Measurements from ENCODE around the gene AKAP8L.

Gene AKAP8L

GRCh38 chr19:15427350-15427700 is 8.5 kb upstream of the AKAP8L start:
- DNase-seq (ENCODE audit: low read depth), result no peak
- TF ChIP-seq CTCF (conservative IDR thresholded peaks at IDR 0.05; ENCODE audit: control insufficient read depth, insufficient read depth, low read depth, low read length), result no peak
- no peak overlapping the region for H3K4me3 ChIP-seq (ENCODE audit: control insufficient read depth, low read depth, low read length)

- no peak for TF ChIP-seq CTCF (conservative IDR thresholded peaks at IDR 0.05; ENCODE audit: control insufficient read depth, insufficient read depth, low read depth, low read length)
- peak; percentile 17 for DNase-seq (ENCODE audit: low read depth)
- H3K4me3 ChIP-seq (ENCODE audit: control insufficient read depth, low read depth, low read length), result no peak overlapping the region
Observed at GRCh38 chr19:15426485-15427349, 7.9 kb upstream of the AKAP8L start.

- H3K4me3 ChIP-seq (ENCODE audit: control insufficient read depth, low read depth, low read length), result no peak overlapping the region
- no peak for DNase-seq (ENCODE audit: low read depth)
- no peak for TF ChIP-seq CTCF (conservative IDR thresholded peaks at IDR 0.05; ENCODE audit: control insufficient read depth, insufficient read depth, low read depth, low read length)
Observed at GRCh38 chr19:15425321-15425950, 6.6 kb upstream of the AKAP8L start.

- TF ChIP-seq CTCF (conservative IDR thresholded peaks at IDR 0.05; ENCODE audit: control insufficient read depth, insufficient read depth, low read depth, low read length), result no peak
- no peak overlapping the region for H3K4me3 ChIP-seq (ENCODE audit: control insufficient read depth, low read depth, low read length)
- DNase-seq (ENCODE audit: low read depth), result no peak
Observed at GRCh38 chr19:15424692-15425272, 6.0 kb upstream of the AKAP8L start.

- TF ChIP-seq CTCF (conservative IDR thresholded peaks at IDR 0.05; ENCODE audit: control insufficient read depth, insufficient read depth, low read depth, low read length), result no peak
- no peak overlapping the region for H3K4me3 ChIP-seq (ENCODE audit: control insufficient read depth, low read depth, low read length)
- no peak for DNase-seq (ENCODE audit: low read depth)
Observed at GRCh38 chr19:15424121-15424520, 5.3 kb upstream of the AKAP8L start.

GRCh38 chr19:15423130-15423529 is 4.3 kb upstream of the AKAP8L start:
- no peak for TF ChIP-seq CTCF (conservative IDR thresholded peaks at IDR 0.05; ENCODE audit: control insufficient read depth, insufficient read depth, low read depth, low read length)
- no peak for DNase-seq (ENCODE audit: low read depth)
- no peak overlapping the region for H3K4me3 ChIP-seq (ENCODE audit: control insufficient read depth, low read depth, low read length)
